HG03558 (cell line): ENCODE measurements around the gene SLC24A4.

Experiments used
- ATAC-seq: cut with Tn5 transposase; IDR thresholded peaks from one replicate; pipeline ENCODE4 v1.9.1; 2021; ENCODE audit warnings: moderate number of reproducible peaks; ENCODE audit not compliant: unreplicated experiment; ENCODE audit errors: extremely low read depth

Gene SLC24A4, protein sequence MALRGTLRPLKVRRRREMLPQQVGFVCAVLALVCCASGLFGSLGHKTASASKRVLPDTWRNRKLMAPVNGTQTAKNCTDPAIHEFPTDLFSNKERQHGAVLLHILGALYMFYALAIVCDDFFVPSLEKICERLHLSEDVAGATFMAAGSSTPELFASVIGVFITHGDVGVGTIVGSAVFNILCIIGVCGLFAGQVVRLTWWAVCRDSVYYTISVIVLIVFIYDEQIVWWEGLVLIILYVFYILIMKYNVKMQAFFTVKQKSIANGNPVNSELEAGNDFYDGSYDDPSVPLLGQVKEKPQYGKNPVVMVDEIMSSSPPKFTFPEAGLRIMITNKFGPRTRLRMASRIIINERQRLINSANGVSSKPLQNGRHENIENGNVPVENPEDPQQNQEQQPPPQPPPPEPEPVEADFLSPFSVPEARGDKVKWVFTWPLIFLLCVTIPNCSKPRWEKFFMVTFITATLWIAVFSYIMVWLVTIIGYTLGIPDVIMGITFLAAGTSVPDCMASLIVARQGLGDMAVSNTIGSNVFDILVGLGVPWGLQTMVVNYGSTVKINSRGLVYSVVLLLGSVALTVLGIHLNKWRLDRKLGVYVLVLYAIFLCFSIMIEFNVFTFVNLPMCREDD

DNA sequence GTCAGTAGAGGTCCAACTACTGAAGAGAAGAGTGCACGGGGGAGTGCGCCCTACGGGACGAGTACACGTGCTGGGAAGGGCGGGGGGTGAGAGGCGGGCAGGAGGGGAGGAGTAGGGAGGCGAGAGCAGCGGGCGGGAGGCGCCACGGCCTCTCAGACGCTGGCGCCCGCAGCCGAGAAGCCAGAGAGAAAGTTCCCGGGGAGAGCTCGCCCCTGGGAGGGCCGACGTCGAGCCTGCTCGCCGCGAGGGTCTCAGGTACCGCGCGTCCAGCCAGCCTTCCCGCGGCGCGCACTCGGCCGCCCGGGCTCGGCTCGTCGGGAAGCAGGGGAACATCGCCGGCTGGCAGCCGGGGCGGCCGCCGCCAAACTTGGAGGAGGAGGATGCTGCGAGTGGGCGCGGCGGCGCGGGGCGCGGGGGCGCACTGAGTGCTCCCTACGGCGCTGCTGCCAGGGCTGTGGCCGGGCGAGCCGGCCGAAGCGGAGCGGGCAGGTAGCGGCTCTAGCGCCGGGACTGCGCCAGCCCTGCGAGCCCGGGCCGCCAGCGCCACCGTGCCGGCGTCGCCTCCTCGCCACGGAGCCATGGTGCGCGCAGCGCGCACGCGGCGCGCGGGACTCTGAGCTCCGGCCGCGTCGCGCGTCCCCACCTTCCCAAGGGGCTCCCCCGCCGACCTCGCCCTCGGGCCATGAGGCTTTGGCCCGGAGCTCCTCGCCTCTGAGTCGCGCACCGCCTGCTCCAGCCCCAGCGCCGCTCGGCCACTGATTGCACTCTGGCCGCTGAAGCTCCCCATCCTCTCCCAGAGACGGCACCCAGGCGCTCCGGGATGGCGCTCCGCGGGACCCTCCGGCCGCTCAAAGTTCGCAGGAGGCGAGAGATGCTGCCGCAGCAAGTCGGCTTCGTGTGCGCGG, at the start of gene SLC24A4:
TSS of gene SLC24A4 (plus strand) at position 155 of the 905 bp plus-strand sequence. CDS start at position 821, 666 bp downstream.
- no peak for ATAC-seq

DNA sequence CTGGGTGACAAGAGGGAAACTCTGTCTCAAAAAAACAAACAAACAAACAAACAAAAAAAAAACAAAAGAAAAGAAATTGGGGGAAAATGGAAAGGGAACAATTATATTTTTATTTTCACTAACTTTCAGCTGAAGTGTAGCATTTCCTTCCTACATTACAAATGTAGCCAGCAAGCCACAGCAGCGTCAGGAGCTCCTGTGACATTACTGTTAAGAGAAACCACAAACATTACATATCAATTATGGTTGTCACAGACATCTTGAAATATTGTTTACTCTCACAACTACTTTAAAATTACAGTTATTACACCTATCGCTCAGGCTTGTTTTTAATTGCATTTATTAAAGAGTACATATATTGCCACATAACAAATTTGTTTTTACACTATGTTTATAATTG, 49.8 kb upstream of the SLC24A4 start:
- ATAC-seq: no peak

DNA sequence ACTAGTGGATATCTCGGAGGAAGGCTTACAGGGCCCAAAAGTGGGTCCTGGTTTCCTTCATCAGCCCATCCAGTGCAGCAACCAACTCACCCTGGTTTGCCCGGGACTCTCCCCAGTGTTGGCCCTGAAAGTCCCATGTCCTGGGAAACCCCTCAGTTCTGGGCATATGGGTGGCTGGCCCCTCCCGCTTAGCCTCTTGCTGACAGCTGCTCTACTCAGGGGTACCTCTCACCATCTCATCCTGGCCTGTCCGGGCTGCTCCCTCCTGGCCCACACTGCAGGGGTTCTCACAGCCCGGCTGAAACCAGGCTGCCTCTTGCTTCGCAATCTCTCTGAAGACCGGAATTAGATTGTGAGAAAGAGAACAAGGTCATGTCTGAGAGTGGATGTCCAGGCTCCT, 48.9 kb upstream of the SLC24A4 start:
- ATAC-seq: no peak

DNA sequence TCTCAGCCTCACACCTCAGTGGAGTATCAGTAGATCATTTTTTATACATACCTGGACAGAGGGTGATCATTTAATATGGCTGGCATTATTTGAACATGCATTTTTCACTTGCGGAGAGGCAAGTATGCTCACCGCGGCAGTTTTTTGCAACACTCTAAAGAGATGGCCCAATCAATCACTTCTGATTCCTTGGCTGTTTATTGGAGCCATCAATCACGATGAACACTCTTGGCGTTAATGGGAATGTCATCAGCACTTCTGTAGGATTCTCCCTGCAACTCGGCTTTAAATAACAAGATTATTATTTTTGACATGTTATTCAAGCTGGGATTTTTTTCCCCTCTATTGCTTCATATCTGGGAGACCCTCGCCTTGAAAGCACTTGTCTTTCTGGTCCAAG, 46.9 kb upstream of the SLC24A4 start:
- no peak for ATAC-seq

DNA sequence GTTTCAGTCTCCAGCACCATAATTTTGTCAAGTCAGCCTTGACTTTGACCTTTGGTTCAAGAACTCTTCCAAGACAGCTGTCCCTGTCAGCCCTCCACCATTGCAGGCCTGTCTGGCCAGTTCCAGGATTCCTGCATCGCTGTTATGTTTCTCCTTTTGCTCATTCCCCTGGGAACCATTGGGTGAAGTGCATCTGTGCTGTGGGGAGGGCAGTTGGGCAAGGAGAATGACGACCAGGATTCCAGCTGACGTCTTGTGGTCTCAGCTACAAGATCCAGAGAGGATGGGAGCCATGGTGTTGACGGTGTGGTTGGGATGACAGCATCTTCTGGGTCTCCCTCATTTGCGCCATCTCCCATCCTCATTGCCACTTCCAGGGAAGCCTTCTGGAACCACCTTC, 45.9 kb upstream of the SLC24A4 start:
- no peak for ATAC-seq

DNA sequence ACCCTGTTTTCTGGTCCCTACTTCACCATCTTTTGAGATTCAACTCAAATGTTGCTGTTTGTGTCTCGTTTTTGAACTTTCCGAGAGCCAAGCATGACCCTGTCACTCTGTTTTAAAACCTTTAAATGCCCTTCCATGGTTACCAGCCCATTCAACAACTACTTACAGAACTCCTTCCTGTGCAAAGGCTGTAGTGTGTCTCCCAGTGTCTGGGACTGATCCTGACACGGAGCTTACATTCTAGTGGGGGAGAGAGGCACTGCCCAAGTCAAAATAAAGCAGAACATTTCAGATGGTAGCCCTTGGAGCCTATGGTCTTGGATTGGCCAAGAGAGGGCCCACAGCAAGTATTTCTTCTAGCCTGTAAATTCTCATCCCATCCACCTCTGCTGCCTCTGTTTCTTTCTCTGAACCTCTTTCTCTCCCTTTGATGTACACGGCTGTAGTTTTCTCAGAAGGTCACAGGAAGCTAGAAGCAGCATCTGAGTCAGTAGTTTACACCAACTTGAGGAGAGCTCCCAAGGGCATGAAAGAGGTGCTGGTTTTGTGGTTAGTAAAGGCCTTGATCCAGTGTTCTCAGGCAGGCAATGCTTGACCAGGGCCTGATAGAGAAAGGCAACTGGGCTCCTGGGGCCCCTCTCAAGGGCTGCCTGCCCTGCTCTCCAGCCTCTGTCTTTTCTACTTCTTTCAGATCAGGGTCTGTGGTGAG, 42.3 kb upstream of the SLC24A4 start:
- no peak for ATAC-seq

DNA sequence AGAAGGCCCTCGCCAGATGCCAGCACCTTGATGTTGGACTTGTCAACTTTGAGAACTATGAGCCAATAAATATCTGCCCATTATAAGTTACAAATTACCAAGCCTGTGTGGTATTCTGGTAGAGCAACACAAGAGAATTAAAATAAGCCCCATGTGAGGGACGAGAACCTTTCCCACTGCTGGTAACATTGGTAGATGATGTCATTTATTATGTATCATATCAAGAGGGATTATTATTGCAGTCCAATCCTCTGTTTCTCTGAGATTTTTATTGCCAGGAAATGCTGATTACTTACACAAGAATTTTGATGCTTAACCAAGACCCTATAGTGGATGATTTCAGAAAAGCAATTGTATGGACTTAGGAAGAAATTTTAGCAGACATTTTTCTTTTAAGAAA, 40.3 kb upstream of the SLC24A4 start:
- ATAC-seq: no peak

DNA sequence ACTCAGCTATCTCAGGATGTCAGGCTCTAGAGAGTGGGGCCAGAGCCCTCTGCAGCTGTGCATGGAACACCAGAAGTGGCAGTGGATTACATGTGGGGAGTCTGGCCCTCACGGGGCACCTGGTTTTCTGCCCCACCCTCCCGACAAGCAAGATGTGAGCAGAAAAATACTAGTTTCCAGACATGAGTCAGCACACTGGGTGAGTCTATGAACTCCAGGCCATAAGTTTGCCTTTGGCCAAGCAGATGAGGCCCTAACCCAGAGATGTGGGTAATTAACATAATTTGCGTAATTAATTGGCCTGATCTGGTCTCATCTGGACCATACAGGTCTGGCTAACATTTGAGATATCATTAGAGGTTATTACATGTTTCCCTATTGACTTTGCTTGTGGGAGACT, 37.7 kb upstream of the SLC24A4 start:
- no peak for ATAC-seq

DNA sequence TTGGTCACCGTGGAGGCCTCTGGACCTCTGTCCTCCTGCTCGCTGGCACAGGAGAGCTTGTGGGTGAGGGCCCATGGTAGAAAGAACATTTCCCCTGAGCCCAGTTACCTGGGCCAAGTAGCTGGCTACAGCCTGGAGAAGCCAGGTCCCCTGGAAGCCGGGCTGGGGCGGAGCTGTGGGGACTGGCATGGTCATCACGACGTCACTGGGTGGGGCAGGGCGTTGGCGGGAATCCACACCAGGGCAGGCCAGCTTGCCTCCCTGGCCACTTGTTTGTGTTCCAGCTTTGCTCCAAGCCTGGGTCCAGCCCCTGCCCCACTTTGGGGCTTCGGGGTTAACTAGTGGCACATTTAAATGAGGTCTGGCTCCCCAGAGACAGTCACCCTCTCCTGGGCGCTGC, 35.0 kb upstream of the SLC24A4 start:
- no peak for ATAC-seq

DNA sequence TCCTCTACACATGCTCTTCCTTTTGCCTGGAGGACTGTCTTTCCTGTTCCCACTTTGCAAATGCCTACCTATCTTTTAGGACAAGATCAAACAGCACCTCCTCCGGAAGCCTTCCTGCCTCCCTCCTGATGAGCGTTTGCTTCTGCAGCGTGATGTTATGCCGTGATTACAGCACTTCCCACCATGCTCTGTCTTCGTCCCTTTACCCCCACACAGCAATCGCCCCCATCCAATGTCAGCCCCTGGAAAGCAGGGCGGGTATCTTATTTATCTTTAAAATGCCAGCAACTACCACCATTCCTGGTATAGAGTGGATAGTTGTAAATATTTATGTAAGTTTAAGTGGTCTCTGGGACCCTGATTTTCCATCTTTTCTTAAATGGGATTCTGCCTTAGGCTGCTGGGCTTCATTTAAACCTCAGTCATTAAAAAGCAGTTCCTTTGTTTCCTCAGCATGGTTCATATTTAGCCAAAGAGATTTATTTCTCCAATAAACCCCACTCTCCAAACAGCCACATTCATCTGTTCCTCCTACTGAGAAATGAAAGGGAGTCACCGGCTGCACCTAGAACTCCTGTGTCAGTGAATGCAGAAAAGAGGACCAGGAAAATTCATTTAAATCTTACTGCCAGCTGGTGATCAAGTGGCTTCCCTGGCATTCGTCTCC, 33.8 kb upstream of the SLC24A4 start:
- no peak for ATAC-seq

DNA sequence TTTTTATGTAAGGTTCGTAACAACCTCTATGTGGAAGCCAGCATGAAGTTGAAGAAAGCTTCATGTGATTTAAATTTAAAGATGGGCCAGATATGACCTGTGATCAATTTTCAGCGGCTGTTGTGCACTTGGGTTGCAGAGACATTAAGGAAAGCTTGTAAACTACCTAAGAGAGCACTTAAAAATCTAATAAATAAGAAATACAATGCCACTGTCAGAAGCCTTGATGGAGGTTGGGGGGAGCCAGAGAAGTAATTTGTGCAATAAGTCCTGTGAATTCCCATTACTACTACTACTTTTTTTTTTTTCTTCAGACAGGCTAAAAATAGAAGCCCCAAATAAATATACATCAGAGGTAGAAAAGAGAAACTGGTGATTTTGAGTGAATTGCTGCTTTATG, 30.3 kb upstream of the SLC24A4 start:
- ATAC-seq: no peak

DNA sequence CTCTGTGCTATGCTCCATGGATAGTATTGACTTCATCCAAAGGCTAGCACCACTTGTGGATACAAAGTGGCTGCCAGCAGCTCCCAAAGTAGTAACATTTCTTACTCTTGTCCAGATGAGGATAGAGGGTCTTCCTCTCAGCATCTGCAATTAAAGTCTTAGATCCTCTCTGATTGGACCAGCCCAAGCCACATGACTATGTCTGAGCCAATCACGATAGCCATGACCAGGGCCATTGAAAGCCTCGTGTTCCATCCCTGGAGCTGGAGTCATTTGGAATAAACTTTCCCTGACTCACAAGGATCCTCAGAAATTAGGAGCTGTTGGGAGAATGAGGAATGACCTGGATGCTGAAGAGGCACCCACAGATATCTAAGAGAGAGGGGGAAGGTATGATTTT, 28.5 kb upstream of the SLC24A4 start:
- no peak for ATAC-seq

DNA sequence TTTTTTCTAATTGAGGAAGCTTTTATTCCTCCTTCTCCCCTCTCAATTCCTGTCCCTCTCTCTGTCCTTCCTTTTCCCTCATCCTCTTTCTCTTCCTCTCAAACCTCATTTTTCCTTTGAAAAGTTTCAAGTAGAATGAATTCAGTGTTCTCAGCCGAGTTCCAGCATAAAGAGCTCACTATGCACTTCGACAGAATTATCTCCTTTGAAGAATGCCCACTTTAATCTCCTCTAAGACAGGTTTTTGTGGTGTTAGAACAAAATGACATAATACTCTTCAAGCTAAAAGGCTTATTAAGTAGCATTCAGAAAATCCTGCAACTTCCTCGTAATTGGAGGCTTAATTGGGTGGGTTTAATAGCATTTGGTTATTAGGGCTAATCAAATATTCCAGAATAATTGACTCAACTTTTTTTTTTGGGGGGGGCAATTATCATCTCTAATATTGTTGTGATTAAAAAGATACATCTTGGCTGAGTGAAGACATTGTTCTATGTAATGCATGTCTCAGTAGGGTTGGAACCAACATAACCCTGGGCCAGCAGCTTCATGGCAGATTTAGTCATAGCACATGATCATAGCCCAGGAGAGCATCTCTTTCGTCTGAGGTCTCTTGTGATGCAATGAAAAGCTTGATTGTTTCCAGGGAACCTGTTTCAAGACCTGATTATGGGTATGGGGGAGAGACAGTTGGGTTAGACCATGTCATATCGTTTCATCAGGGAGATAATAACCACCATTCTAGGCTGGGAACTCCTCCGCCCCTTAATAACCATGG, 25.0 kb upstream of the SLC24A4 start:
- ATAC-seq: no peak

DNA sequence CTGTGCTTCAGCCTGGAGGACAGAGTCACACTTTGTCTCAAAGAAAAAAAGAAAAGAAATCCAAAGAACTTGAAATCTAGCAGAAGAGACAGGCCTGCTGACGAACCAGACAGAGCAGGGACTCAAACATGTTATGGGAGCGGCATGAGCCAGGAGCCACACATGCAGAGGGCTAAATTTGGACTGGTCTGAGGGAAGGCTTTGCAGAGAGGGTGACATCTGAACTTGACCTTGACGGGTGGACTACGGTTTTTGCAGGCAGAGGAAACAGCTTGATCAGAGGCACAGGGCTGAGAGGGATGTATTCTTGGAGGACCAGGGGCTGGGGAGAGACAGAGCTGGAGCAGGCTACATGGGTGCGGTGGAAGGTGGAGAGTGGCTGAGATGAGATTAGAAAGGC, 20.5 kb upstream of the SLC24A4 start:
- ATAC-seq: no peak

DNA sequence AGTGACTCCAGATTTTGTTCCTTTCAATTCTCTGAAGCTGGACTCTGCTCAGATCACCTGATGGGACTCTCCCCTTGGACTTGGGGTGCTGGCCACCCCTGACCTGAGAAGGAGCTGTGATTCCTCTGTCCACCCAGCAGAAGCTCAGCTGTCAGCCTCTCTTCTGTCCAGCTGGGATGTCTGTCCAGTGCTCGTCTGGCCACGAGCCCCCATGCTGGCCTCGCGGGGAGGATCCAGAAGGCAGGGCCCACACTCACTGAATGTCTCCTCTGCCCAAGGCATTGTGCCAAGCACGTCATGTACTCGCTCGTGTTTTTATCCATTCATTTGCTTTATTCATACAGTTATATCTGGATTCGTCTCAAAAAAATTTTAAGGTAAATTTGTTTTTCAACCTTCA, 14.2 kb upstream of the SLC24A4 start:
- no peak for ATAC-seq

DNA sequence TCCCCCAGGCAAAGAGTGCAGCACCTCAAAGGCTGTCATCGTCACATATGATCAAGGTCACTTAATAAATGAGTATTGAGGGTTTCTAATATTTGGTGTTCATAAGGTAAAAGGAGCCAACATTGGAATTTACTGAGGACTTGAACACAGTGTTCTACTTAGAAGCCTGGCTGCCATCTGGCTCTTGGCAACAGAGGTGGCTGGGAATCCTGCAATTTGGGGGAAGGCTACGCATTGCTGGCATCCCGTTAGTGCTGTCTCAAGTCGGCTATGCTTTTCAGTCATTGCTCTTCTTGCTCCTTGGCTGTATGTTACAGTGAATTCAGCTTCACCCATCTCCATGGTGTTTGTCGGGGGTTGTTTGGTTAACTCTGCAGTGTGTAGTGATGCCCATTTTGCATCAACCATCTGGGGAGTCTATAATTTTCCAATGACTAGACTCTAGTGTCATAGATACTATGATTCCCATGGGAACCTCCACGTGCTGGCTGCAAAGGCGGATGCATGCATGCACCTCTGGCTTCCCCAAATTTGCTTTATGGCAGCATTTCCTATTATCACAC, 12.9 kb upstream of the SLC24A4 start:
- ATAC-seq: no peak

DNA sequence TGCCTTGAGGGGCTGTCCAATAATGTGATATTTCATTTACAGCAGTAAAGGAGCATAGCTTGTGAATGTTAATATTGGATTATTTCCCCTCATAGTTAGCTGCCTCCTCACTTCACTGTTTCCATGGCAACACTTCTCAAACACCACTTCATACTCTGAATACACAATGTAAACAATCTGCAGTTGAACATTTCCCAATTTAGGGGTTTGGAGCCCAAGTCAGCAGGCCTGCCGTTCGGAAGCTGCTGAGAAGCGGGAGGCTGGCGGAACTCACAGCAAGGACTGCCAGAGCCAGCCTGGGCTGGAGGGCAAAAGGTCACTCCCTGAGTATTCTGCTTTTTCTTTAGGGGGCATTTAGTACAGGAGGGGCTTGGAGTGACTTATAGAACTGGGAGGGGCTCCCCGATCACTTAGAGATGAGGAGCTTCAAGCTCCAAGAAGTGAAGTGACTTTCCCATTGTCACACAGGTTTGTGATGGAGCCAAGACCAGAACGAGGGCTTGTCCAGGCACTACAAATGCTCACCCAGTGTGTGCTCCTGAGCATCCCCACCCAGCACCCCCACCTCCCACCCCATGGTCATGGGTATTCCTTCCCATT, 12.1 kb upstream of the SLC24A4 start:
- ATAC-seq: no peak

DNA sequence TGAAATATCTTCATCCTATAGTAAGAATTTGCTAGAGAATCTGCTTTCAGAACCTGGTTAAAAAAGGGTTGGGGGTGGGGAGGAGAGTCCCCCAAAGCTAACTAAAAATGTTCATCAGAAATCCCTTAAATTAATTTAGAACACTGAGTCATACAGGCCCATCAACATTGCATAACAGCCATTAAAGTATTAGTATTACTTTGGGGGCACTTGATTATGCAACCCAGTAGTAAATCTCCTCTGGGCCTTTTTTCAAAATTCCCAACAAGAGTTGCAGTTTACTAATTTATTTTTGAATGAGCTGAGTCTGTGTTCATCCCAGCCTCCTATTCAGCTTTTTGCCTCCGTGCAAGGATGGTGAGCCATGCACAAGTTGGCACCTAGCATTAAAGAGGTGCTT, 8.8 kb upstream of the SLC24A4 start:
- ATAC-seq: no peak
